Type B pancreatic cell (in vitro differentiated cells): ENCODE data around the gene KCND2. TPM values are rescaled to one million over a fixed set of nuclear protein-coding genes. Genes with fewer than 3 reads are reported as not detected.

Experiments used
- DNase-seq: peaks from one replicate; pipeline ENCODE4 v3.0.0; 2021; ENCODE audit warnings: mixed read lengths; ENCODE audit not compliant: unreplicated experiment; ENCODE audit errors: extremely low spot score
- H3K27ac Mint-ChIP-seq: 2 replicates; pipeline ENCODE4 v1.8.0; 2021; ENCODE audit warnings: mild to moderate bottlenecking, mixed read lengths
- H3K27me3 Mint-ChIP-seq: 2 replicates; pipeline ENCODE4 v1.8.0; 2021; ENCODE audit warnings: mixed read lengths
- H3K36me3 Mint-ChIP-seq: 2 replicates; pipeline ENCODE4 v1.8.0; 2021; ENCODE audit warnings: mixed read lengths
- H3K4me1 Mint-ChIP-seq: one replicate; pipeline ENCODE4 v1.8.0; 2021; ENCODE audit warnings: mixed read lengths; ENCODE audit not compliant: unreplicated experiment
- H3K4me3 Mint-ChIP-seq: 2 replicates; pipeline ENCODE4 v1.8.0; 2021; ENCODE audit warnings: mild to moderate bottlenecking, mixed read lengths
- H3K9me3 Mint-ChIP-seq: 2 replicates; pipeline ENCODE4 v1.8.0; 2021; ENCODE audit warnings: mixed read lengths
- total RNA-seq: library from RNA; stranded (reverse); gene quantifications from 2 replicates; pipeline ENCODE4 v1.2.1, GENCODE V29; 2021; ENCODE audit warnings: low replicate concordance
- TF ChIP-seq, protein P1 (sequence below): fragments of 200-600 bp; sonication (generic); conservative IDR thresholded peaks from 2 replicates; pipeline ENCODE4 v1.5.0; 2021; ENCODE audit warnings: antibody characterized with exemption, mild to moderate bottlenecking

Gene KCND2
- total RNA-seq, 1 donor from 2014 or later = 3.2 TPM

DNA sequence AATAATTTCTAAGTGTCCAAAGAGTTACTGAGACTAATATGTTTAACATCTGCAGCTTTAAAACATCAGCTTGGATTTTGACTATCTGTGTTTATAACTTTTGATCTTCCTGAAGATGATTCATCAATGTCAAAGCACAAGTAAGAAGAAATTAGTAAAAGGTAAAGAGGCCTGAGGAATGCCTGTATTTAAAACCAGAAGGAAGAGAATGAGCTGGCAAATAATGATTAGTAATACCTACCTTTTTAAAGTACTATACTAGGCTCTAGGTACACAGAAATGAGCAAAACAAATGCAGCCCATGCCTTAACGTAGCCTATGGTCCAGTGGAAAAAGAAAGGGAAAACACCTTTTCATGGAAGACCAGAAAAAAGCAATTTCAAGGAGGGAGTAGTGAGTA lies 158.0 kb downstream of the KCND2 start:
- H3K27me3 Mint-ChIP-seq = peaks cover 3% of the 10 kb centered on the region
- no peaks in the 10 kb centered on the region for H3K9me3 Mint-ChIP-seq
- no peaks in the 10 kb centered on the region for H3K4me1 Mint-ChIP-seq
- TF ChIP-seq, protein P1, sequence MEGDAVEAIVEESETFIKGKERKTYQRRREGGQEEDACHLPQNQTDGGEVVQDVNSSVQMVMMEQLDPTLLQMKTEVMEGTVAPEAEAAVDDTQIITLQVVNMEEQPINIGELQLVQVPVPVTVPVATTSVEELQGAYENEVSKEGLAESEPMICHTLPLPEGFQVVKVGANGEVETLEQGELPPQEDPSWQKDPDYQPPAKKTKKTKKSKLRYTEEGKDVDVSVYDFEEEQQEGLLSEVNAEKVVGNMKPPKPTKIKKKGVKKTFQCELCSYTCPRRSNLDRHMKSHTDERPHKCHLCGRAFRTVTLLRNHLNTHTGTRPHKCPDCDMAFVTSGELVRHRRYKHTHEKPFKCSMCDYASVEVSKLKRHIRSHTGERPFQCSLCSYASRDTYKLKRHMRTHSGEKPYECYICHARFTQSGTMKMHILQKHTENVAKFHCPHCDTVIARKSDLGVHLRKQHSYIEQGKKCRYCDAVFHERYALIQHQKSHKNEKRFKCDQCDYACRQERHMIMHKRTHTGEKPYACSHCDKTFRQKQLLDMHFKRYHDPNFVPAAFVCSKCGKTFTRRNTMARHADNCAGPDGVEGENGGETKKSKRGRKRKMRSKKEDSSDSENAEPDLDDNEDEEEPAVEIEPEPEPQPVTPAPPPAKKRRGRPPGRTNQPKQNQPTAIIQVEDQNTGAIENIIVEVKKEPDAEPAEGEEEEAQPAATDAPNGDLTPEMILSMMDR = no peak
- no peak overlapping the region for H3K27ac Mint-ChIP-seq
- H3K4me3 Mint-ChIP-seq = no peak overlapping the region
- no peak for DNase-seq
- H3K36me3 Mint-ChIP-seq = no peaks in the 10 kb centered on the region

DNA sequence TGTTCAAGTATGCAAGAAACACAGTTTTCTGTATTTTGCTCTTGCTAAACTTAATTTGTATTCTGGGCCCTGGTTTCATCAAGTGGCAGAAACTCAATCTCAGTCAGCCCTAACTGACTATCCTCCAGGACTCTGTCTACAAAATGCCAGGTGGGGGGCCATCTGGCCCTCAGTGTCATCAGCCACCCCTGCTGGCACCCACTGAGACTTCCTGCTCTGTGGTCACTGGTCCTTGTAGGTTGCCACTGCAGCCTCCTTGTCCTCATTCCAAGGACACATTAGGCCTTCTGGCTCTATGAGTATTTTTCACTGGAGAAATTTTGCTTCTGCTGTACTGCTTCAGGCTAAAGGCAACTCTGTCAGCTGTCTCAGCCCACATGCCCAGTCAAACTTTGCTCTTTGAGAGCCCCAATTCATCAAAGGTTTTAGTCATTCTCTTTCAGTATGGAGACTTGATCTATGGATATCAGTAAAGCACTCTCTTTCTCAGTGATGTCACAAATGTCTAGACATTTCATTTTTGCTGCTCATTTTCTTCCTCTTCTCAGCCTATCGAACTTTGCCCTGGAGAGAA lies 163.6 kb downstream of the KCND2 start:
- Mint-ChIP-seq H3K27me3 (peaks cover 6% of the 10 kb centered on the region), H3K36me3 (no peaks in the 10 kb centered on the region), H3K4me1 (no peaks in the 10 kb centered on the region), H3K4me3 (no peak overlapping the region), H3K9me3 (no peaks in the 10 kb centered on the region), H3K27ac (no peak overlapping the region)
- no peak for DNase-seq
- TF ChIP-seq, protein P1 = no peak

DNA sequence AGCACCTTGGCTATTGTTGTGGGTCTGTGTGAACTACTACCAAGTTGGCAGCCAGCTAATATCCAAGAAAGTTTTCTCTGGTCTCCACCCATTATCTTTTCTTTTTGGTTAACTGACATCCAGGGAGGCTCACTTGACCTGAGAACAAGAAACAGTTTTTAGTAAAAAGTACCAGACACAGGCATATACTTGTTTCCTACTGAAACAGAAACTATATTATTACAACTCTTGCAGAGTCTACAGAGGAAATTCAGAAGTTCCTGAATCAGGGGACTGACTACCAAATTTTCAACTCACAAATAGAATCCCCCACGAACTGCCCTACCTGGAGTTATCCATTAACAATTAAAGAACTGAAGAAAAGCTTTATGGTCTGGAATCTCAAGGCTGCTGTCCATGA lies 168.9 kb downstream of the KCND2 start:
- DNase-seq = no peak
- H3K36me3 Mint-ChIP-seq = no peaks in the 10 kb centered on the region
- H3K27ac Mint-ChIP-seq = no peak overlapping the region
- TF ChIP-seq, protein P1 = no peak
- no peak overlapping the region for H3K4me3 Mint-ChIP-seq
- H3K27me3 Mint-ChIP-seq = peaks cover 6% of the 10 kb centered on the region
- no peaks in the 10 kb centered on the region for H3K4me1 Mint-ChIP-seq
- no peaks in the 10 kb centered on the region for H3K9me3 Mint-ChIP-seq

DNA sequence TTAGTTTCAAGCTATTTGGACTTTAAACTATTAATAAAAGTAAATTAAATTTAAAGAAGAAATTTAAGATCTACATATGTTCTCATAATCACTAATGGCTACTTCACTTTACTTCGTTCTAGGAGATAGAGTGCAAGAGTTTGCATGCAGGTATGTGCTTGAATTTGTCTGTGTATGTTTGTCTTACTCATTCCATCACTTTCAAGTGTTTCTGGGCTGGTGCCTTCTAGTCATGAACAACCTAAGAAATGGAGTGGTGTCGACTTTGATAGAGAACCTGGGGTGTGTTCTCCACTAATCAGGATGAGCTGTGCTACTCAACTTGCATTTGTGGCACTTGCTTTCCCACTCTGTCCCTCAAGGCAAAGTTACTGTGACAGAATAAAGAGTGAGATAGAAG lies 169.9 kb downstream of the KCND2 start:
- TF ChIP-seq, protein P1 = no peak
- Mint-ChIP-seq H3K27ac (no peak overlapping the region), H3K27me3 (peaks cover 6% of the 10 kb centered on the region), H3K4me3 (peak overlapping the region; percentile 46), H3K4me1 (no peaks in the 10 kb centered on the region), H3K9me3 (no peaks in the 10 kb centered on the region), H3K36me3 (no peaks in the 10 kb centered on the region)
- no peak for DNase-seq

DNA sequence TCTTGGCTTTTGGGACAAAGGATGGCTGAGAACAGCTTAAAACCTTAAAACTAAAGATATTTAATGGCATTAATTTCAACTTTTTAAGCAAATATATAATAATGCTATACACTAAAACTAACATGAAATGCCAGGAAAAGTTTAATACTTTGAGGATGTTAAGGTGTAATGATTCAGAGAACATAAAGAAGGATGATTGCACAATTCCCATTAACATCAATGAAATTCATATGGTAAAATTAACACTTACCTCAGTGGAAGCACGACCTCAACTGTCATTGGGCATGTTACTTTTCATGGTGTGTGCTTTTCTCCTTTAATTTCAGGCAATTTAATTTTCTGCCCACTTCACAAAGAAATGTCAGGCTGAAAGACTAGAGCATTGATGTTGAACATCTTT lies 171.7 kb downstream of the KCND2 start:
- Mint-ChIP-seq H3K9me3 (no peaks in the 10 kb centered on the region), H3K27me3 (peaks cover 6% of the 10 kb centered on the region), H3K36me3 (no peaks in the 10 kb centered on the region), H3K4me1 (no peaks in the 10 kb centered on the region), H3K4me3 (no peak overlapping the region), H3K27ac (no peak overlapping the region)
- DNase-seq = no peak
- TF ChIP-seq, protein P1 = no peak

DNA sequence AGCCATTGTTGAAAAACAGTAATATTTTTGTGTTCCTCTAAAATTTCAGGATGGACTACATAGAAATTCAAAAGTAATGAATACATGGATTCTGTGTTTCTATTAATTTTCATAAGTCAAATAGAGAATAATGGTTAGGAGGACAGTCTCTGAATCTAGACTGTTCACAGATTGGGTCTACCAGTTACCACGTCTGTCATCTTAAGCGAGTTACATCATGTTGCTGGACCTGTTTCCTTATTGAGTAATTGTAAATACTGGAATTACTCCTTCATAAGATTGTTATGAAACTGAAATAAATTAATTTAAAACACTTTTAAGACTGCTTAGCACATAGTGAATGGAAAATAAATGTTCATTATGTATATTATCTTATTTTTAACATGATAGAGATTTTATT lies 172.3 kb downstream of the KCND2 start:
- no peaks in the 10 kb centered on the region for H3K36me3 Mint-ChIP-seq
- no peak overlapping the region for H3K4me3 Mint-ChIP-seq
- H3K9me3 Mint-ChIP-seq = no peaks in the 10 kb centered on the region
- H3K27ac Mint-ChIP-seq = no peak overlapping the region
- DNase-seq = no peak
- TF ChIP-seq, protein P1 = no peak
- H3K27me3 Mint-ChIP-seq = peaks cover 5% of the 10 kb centered on the region
- H3K4me1 Mint-ChIP-seq = no peaks in the 10 kb centered on the region
